GM23338 (cell line): Measurements from ENCODE around the gene AK9. TPM values are rescaled to one million over a fixed set of nuclear protein-coding genes. Genes with fewer than 3 reads are reported as not detected.

Source experiments
- ATAC-seq: fragments of 200-7000 bp; cut with Tn5 transposase; 3 replicates; pipeline ENCODE4 v1.9.1; 2020
- DNase-seq: peaks from one replicate; pipeline ENCODE4 v3.0.0-alpha.2; 2015; ENCODE audit warnings: low spot score
- H2AFZ ChIP-seq: fragments of 200-600 bp; sonication (generic); 2 replicates; pipeline ENCODE4 v1.8.0; 2016; ENCODE audit warnings: antibody characterized with exemption, mild to moderate bottlenecking, moderate library complexity
- H3F3A ChIP-seq: fragments of 200-600 bp; sonication (generic); replicated peaks from 2 replicates; pipeline ENCODE4 v1.8.0; 2017; ENCODE audit warnings: antibody characterized with exemption, mixed run types, low read depth
- H3K27ac ChIP-seq: fragments of 200-600 bp; sonication (generic); 2 replicates; pipeline ENCODE4 v1.6.1; 2016; ENCODE audit warnings: low read depth
- H3K27me3 ChIP-seq: fragments of 200-600 bp; sonication (generic); 2 replicates; pipeline ENCODE4 v1.8.0; 2016; ENCODE audit warnings: mild to moderate bottlenecking, mixed run types, moderate library complexity; ENCODE audit not compliant: insufficient read depth
- H3K36me3 ChIP-seq: fragments of 200-600 bp; sonication (generic); 2 replicates; pipeline ENCODE4 v1.8.0; 2016; ENCODE audit warnings: mild to moderate bottlenecking; ENCODE audit not compliant: insufficient read depth
- H3K4me1 ChIP-seq: fragments of 200-600 bp; sonication (generic); 2 replicates; pipeline ENCODE4 v1.8.0; 2016; ENCODE audit warnings: mild to moderate bottlenecking, moderate library complexity; ENCODE audit not compliant: insufficient read depth
- H3K4me2 ChIP-seq: fragments of 200-600 bp; sonication (generic); 2 replicates; pipeline ENCODE4 v1.7.1; 2017; ENCODE audit warnings: mixed run types
- H3K4me3 ChIP-seq: fragments of 200-600 bp; sonication (generic); 2 replicates; pipeline ENCODE4 v1.6.1; 2016; ENCODE audit warnings: mixed run types
- H3K79me2 ChIP-seq: fragments of 200-600 bp; sonication (generic); replicated peaks from 2 replicates; pipeline ENCODE4 v1.8.0; 2017; ENCODE audit warnings: mild to moderate bottlenecking; ENCODE audit not compliant: insufficient read depth
- H3K9me2 ChIP-seq: fragments of 200-600 bp; sonication (generic); 2 replicates; pipeline ENCODE4 v1.8.0; 2017; ENCODE audit not compliant: insufficient read depth
- H4K20me1 ChIP-seq: fragments of 200-600 bp; sonication (generic); replicated peaks from 2 replicates; pipeline ENCODE4 v1.8.0; 2017; ENCODE audit warnings: mild to moderate bottlenecking; ENCODE audit not compliant: insufficient read depth
- H3K27ac Mint-ChIP-seq: 2 replicates; pipeline ENCODE4 v1.8.0; 2020; ENCODE audit warnings: inconsistent platforms, mild to moderate bottlenecking, moderate library complexity, mixed read lengths
- H3K27me3 Mint-ChIP-seq: 3 replicates; pipeline ENCODE4 v1.8.0; 2022; ENCODE audit warnings: low read depth, mild to moderate bottlenecking, moderate library complexity, mixed read lengths, inconsistent platforms; ENCODE audit not compliant: insufficient read depth, poor library complexity
- H3K36me3 Mint-ChIP-seq: 3 replicates; pipeline ENCODE4 v1.8.0; 2021; ENCODE audit warnings: low read depth, mild to moderate bottlenecking, inconsistent platforms, moderate library complexity, mixed read lengths
- H3K4me1 Mint-ChIP-seq: 3 replicates; pipeline ENCODE4 v1.8.0; 2020; ENCODE audit warnings: mild to moderate bottlenecking, inconsistent platforms, mixed read lengths
- H3K4me3 Mint-ChIP-seq: 3 replicates; pipeline ENCODE4 v1.8.0; 2021; ENCODE audit warnings: moderate library complexity, mild to moderate bottlenecking, inconsistent platforms, mixed read lengths
- H3K9me3 Mint-ChIP-seq: 3 replicates; pipeline ENCODE4 v1.8.0; 2020; ENCODE audit warnings: moderate library complexity, mild to moderate bottlenecking, inconsistent platforms, mixed read lengths
- CREB1 ChIP-seq: fragments of 250-450 bp; sonication (Bioruptor Pico); IDR thresholded peaks from 2 replicates; pipeline ENCODE4 v1.5.0; 2020; ENCODE audit warnings: low read depth, mild to moderate bottlenecking, moderate library complexity
- CTCF ChIP-seq, 2 experiments: fragments of 200-600 bp in 1 of 2; sonication (generic) in 1 of 2; conservative IDR thresholded peaks; 2 replicates each; pipeline versions ENCODE4 v1.5.1 to v1.6.1; 2016 to 2017; ENCODE audit warnings: antibody characterized with exemption in 2 of 2, low read depth in 2 of 2, mild to moderate bottlenecking in 2 of 2, moderate library complexity in 1 of 2
- EZH2 ChIP-seq: fragments of 200-600 bp; sonication (generic); IDR thresholded peaks from one replicate; pipeline ENCODE4 v1.8.0; 2017; ENCODE audit warnings: antibody characterized with exemption, mild to moderate bottlenecking, low read depth; ENCODE audit not compliant: unreplicated experiment
- EZH2phosphoT487 ChIP-seq: fragments of 200-600 bp; sonication (generic); IDR thresholded peaks from one replicate; pipeline ENCODE4 v1.8.1; 2018; ENCODE audit warnings: antibody characterized with exemption; ENCODE audit not compliant: unreplicated experiment
- NANOG ChIP-seq: IDR thresholded peaks from 2 replicates; pipeline ENCODE4 v1.6.1; 2016; ENCODE audit warnings: antibody characterized with exemption, borderline replicate concordance
- POLR2AphosphoS5 ChIP-seq: IDR thresholded peaks from 2 replicates; pipeline ENCODE4 v1.6.1; 2016; ENCODE audit warnings: antibody characterized with exemption, low read depth
- REST ChIP-seq: IDR thresholded peaks from one replicate; pipeline ENCODE4 v1.6.1; 2018; ENCODE audit warnings: antibody characterized with exemption; ENCODE audit not compliant: unreplicated experiment
- STAT1 ChIP-seq: IDR thresholded peaks from one replicate; pipeline ENCODE4 v1.6.1; 2016; ENCODE audit warnings: antibody characterized with exemption; ENCODE audit not compliant: unreplicated experiment
- ZNF114 ChIP-seq: fragments of 250-450 bp; sonication (Bioruptor Pico); IDR thresholded peaks from 2 replicates; pipeline ENCODE4 v1.5.0; 2020; ENCODE audit warnings: mild to moderate bottlenecking, moderate library complexity
- ZNF331 ChIP-seq: fragments of 250-450 bp; sonication (Bioruptor Pico); IDR thresholded peaks from 2 replicates; pipeline ENCODE4 v1.5.0; 2020; ENCODE audit warnings: low read depth, mild to moderate bottlenecking, moderate library complexity
- polyA plus RNA-seq: library from polyadenylated mRNA; unstranded; fragments of >200 nt; fragmentation: Nextera tagmentation; extraction: Ambion mirVana; gene quantifications from 2 replicates; pipeline ENCODE4 v1.2.1, GENCODE V29; 2016
- total RNA-seq: library from RNA; depleted of rRNA; stranded (reverse); fragments of >200 nt; shearing (Covaris generic); gene quantifications from 2 replicates; pipeline ENCODE4 v1.2.3, GENCODE V29; 2014
- TF ChIP-seq, protein P1 (sequence below): IDR thresholded peaks from 2 replicates; pipeline ENCODE4 v1.6.1; 2016; ENCODE audit warnings: antibody characterized with exemption

Gene AK9
- total and polyA plus RNA-seq, 2 experiments from 2014 or later, result 2.0 to 6.4 TPM

DNA sequence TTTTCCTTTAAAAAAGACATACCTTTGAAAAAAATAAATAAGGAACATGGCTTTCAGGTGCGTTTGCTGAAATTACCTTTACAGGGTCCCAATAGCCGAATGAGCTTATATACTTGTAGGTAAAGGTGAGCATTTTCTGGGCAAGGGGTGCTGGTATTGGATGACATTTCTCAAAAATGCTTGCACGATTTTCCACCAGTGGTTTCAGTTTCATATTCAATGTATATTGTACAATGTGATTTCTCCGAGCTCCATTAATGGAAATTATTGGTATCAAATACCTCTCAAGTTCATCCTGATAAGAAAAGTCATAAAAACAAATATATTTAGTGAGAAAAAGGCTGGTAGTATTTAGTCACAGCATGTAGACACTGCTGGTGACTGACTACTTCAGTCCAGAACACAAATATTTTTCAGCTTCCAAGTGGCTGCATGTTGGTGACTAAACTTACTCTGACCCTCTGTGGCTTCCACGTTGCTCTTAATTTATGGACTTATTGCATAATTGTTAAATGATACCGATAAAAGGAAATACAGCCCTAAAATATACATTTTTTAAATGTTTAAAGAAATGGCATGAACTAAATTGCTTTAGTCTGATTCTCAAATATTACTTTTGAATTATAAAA is 175.1 kb downstream of the AK9 start:
- Histone ChIP-seq H3K79me2 (no peaks in the 10 kb centered on the region), H3K4me2 (no peak overlapping the region), H4K20me1 (no peaks in the 10 kb centered on the region), H3K27me3 (no peaks in the 10 kb centered on the region), H2AFZ (no peak overlapping the region), H3K27ac (no peak overlapping the region), H3K9me2 (no peaks in the 10 kb centered on the region; the same call in none of the 2 replicates), H3K36me3 (no peaks in the 10 kb centered on the region), H3K4me3 (no peak overlapping the region), H3F3A (no peaks in the 10 kb centered on the region), H3K4me1 (peaks cover 17% of the 10 kb centered on the region)
- Mint-ChIP-seq H3K27ac (no peak overlapping the region), H3K9me3 (peaks cover 9% of the 10 kb centered on the region), H3K4me3 (no peak overlapping the region), H3K36me3 (peaks cover 9% of the 10 kb centered on the region; the same call in 2 of the 3 replicates), H3K4me1 (peaks cover 16% of the 10 kb centered on the region), H3K27me3 (no peaks in the 10 kb centered on the region)
- no peak for ATAC-seq
- no peak for DNase-seq
- TF ChIP-seq POLR2AphosphoS5, result no peak
- no peak for TF ChIP-seq ZNF331 (CRISPR knock-in tag)
- no peak for TF ChIP-seq EZH2
- no peak for TF ChIP-seq ZNF114 (CRISPR knock-in tag)
- no peak for TF ChIP-seq REST
- TF ChIP-seq, protein P1, sequence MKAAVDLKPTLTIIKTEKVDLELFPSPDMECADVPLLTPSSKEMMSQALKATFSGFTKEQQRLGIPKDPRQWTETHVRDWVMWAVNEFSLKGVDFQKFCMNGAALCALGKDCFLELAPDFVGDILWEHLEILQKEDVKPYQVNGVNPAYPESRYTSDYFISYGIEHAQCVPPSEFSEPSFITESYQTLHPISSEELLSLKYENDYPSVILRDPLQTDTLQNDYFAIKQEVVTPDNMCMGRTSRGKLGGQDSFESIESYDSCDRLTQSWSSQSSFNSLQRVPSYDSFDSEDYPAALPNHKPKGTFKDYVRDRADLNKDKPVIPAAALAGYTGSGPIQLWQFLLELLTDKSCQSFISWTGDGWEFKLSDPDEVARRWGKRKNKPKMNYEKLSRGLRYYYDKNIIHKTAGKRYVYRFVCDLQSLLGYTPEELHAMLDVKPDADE, result no peak
- no peak for TF ChIP-seq STAT1
- no peak for TF ChIP-seq CREB1
- no peak for TF ChIP-seq CTCF (conservative IDR thresholded peaks at IDR 0.05; ENCODE audit: low read depth in 2 of 2)
- no peak for TF ChIP-seq EZH2phosphoT487
- TF ChIP-seq NANOG, result no peak
